Fibroblast of peridontal ligament (primary cell): ENCODE data around the gene CYP3A7.
"Not testable (repeated sequence)": the region's sequence is repeated elsewhere in the genome, so short reads cannot be mapped to it uniquely, and the experiment has no call there.

Experiments
- DNase-seq: peaks from one replicate; pipeline ENCODE4 v3.0.0-alpha.2; 2010; ENCODE audit errors: extremely low read depth

The CYP3A7 gene

DNA sequence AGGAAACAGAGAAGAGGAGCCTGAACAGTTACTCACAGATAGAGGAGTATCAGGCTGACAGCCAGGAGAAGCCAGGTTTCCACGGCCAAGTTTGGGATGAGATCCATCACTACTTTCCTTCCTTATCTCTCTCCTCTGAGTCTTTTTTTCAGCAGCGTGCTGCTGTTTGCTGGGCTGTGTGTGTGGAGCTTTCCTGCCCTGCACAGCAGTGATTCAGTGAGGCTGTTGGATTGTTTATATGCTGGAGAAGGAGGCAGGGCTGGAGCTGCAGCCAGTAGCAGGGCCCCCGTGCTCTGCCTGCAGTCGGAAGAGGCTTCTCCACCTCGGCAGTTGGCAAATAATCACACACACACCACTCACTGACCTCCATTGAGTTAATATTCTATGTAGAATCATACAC lies at the start of gene CYP3A7:
Gene CYP3A7 (minus strand): TSS at position 210 of the 400 bp plus-strand sequence. CDS start 103 bp downstream, at position 107.
- no peak for DNase-seq

DNA sequence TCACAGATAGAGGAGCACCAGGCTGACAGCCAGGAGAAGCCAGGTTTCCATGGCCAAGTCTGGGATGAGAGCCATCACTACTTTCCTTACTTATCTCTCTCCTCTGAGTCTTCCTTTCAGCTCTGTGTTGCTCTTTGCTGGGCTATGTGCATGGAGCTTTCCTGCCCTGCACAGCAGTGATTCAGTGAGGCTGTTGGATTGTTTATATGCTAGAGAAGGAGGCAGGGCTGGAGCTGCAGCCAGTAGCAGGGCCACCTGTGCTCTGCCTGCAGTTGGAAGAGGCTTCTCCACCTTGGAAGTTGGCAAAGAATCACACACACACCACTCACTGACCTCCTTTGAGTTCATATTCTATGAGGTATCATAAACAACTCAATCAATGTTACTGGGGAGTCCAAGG lies 49.0 kb upstream of the CYP3A7 start, which contains the start of gene CYP3A4:
Gene CYP3A4 (minus strand): TSS at position 178 of the 400 bp plus-strand sequence. CDS start 103 bp downstream, at position 75.
- DNase-seq = no peak

DNA sequence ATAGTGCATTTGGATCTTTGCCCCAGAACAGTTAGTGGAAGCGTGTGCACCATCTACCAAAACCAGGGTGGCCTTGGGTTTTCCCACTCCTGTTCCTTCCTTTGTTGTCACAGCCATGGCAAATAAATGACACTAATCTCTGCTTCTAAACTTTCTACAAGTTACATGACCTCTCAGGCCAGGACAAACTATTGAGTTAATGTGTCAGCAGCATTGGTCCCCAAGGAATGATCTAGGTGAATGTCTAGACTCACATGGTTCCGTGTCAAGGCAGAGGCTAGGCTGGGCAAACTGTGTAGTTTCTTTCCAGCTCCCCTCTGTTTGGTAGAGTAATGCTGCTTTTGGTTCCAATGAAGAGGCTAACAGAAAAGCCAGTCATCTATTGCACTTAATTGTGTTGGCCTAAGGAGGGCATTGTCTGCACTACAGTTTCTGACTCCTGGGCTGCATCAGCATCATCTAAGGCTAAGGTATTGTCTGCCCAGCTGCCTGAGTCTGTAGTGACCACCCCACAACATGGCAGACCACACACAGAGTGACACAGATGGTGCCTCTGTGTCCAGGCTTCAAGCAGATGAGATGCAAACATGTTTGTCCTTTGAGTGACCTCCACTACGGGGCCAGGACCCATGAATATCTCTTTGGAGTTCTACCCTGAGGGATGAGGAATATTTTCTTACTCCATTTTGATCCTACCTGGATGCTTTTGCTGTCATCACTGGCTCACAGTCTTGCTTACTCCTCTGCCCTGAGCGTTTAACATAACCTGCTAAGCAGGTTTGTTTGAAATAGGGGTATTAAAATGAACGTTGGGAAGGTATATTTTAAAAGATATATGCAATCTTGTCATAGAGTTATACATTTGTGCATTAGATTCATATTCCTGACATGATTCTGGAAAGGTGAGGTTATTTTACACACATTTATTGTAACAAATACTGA lies 47.3 kb upstream of the CYP3A7 start:
- no peak for DNase-seq

DNA sequence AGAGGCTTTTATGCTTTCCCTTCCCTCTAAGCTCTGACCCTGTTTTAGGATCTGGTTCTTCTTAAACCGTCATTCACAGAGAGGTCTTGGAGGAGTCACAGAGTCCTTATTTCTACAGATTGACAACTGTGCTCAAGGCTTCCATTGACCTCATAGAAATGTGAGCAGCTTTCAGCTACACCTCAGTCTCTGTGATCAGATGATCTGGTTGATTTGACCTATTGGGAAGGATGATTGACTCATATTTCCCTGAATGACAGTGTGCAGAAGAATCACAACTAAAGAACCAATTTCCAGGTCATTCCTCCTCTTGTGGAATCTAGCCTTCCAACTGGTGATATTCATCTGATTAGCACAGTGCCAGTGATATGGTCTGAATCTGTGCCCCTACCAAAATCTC lies 45.6 kb upstream of the CYP3A7 start:
- DNase-seq = no peak

GRCh38 chr7:99779949-99780348 lies 45.0 kb upstream of the CYP3A7 start:
- DNase-seq = no peak

GRCh38 chr7:99778880-99779279 lies 43.9 kb upstream of the CYP3A7 start:
- no peak for DNase-seq

DNA sequence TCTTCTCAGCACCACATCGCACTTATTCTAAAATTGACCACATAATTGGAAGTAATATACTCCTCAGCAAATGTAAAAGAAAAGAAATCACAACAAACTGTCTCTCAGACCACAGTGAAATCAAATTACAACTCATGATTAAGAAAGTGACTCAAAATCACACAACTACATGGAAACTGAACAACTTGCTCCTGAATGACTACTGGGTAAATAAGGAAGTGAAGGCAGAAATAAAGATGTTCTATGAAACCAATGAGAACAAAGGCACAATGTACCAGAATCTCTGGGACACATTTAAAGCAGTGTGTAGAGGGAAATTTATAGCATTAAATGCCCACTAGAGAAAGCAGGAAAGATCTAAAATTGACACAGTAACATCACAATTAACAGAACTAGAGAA lies 38.4 kb upstream of the CYP3A7 start:
- DNase-seq = not testable (repeated sequence)

GRCh38 chr7:99772565-99772964 lies 37.6 kb upstream of the CYP3A7 start:
- DNase-seq = no peak

DNA sequence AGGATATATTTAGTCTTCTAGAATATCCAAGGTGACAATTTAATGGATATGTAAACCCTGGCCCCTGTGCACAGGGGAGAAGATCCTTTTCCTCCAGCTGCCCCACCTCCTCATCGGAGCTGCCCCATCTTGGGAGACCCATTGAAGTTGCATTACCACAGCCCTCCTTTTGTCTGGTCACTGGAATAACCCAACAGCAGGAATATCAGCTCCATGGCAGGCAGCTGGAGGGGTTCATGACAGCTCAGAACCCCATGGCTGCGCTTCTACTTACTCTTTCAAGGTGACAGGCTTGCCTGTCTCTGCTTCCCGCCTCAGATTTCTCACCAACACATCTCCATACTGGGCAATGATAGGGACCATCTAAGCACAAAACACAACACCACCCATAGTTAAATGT lies 34.5 kb upstream of the CYP3A7 start:
- DNase-seq = not testable (repeated sequence)

- DNase-seq = no peak
Observed at GRCh38 chr7:99768471-99768870, 33.5 kb upstream of the CYP3A7 start.

- no peak for DNase-seq
Observed at GRCh38 chr7:99767662-99768061, 32.7 kb upstream of the CYP3A7 start.

DNA sequence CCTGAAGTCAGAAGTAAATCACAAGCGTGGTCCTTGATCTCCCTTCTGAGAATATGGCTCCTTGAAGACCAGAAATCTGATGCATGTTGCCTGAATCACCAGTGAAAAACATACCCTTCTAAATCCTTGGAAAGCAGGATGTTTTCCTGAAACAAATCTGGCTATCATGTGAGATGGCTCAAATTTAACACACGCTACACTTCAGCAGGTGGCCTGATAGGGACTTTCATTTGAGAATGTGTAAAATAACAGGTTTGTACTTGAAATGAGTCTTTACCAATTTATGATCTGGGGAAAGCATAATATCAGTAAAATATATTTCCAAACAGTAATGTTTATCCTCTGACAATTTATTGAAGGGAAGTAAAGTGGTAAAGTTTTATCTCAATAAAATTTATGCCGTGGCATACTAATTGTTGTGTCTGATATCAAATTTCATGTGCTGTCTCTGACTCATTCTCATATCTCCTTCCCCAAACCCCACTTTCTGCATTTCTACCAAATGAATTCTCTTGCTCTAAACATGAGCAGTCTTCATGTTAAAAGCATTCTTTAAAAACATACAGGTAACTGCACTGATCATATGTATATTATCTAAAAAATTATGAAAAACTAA lies 31.6 kb upstream of the CYP3A7 start:
- no peak for DNase-seq

GRCh38 chr7:99764478-99764877 lies 29.5 kb upstream of the CYP3A7 start:
- DNase-seq = no peak

GRCh38 chr7:99762680-99763327 lies 27.8 kb upstream of the CYP3A7 start:
- DNase-seq = peak; percentile 71

DNA sequence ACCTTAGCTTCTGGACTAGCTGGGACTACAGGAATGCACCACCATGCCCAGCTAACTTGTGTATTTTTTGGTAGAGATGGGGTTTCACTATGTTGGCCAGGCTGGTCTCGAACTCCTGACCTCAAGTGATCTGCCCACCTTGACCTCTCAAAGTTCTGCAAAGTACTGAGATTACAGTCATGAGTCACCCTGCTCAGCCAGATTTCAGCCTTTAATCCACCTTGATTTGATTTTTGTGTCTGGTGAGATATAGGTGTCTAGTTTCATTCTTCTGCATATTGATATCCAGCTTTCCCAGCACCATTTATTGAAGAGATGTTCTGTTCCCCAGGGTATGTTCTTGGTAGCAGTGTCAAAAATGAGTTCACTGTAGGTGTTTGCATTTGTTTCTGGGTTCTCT lies 20.1 kb upstream of the CYP3A7 start:
- DNase-seq = no peak

- DNase-seq = no peak
Observed at GRCh38 chr7:99752356-99752755, 17.4 kb upstream of the CYP3A7 start.

- not testable (repeated sequence) for DNase-seq
Observed at GRCh38 chr7:99751322-99752052, 16.5 kb upstream of the CYP3A7 start.

DNA sequence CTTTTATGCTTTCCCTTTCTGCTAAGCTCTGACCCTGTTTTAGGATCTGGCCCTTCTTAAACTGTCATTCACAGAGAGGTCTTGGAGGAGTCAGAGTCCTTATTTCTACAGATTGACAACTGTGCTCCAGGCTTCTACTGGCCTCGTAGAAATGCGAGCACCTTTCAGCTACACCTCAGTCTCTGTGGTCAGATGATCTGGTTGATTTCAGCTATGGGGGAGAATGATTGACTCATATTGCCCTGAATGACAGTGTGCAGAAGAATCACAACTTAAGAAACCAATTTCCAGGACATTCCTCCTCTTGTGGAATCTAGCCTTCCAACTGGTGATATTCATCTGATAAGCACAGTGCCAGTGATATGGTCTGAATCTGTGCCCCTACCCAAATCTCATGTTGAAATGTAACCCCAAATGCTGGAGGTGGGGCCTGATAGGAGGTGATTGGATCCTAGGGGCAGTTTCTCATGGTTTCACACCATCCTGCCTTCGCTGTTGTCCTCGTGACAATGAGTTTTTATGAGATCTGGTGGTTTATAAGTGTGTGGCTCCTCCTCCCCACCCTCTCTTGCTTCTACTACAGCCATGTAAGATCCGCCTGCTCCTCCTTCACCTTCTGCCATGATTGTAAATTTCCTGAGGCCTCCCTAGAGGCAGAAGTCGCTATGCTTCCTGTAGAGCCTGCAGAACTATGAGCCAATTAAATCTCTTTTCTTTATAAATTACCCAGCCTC lies 14.0 kb upstream of the CYP3A7 start:
- no peak for DNase-seq

DNA sequence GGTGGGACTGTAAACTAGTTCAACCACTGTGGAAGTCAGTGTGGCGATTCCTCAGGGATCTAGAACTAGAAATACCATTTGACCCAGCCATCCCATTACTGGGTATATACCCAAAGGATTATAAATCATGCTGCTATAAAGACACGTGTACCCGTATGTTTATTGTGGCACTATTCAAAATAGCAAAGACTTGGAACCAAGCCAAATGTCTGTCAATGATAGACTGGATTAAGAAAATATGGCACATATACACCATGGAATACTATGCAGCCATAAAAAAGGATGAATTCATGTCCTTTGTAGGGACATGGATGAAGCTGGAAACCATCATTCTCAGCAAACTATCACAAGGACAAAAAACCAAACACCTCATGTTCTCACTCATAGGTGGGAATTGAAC lies 11.9 kb upstream of the CYP3A7 start:
- DNase-seq = not testable (repeated sequence)

DNA sequence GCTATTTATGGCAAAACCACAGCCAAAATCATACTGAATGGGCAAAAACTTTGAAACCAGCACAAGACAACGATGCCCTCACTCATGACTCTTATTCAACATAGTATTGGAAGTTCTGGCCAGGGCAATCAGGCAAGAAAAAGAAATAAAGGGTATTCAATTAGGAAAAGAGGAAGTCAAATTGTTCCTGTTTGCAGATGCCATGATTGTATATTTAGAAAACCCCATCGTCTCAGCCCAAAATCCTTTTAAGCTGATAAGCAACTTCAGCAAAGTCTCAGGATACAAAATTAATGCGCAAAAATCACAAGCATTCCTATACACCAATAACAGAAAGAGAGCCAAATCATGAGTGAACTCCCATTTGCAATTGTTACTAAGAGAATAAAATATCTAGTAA lies 10.4 kb upstream of the CYP3A7 start:
- not testable (repeated sequence) for DNase-seq
